Adrenal gland (tissue), 5 donors: Measurements from ENCODE around the gene IRF4.

Experiments used
- CTCF ChIP-seq, 6 experiments: fragments of 450-650 bp in 4 of 6; fragments of 200-600 bp in 2 of 6; sonication (generic) in 1 of 6; IDR thresholded peaks; 1 replicate in 5 of 6; 2 replicates in 1 of 6; pipeline versions ENCODE4 v1.5.1 to v1.8.0; 2016 to 2021; ENCODE audit warnings: antibody characterized with exemption in 6 of 6, mild to moderate bottlenecking in 2 of 6, moderate library complexity in 1 of 6
- POLR2A ChIP-seq, 2 donors: fragments of 450-650 bp; IDR thresholded peaks; one replicate each; pipeline ENCODE4 v1.6.1; 2017; ENCODE audit warnings: antibody characterized with exemption in 2 of 2, mild to moderate bottlenecking in 2 of 2, moderate library complexity in 1 of 2
- donor health status: DM: no; HTN: no; CAD: no.

GRCh38 chr6:434051-434705, 42.6 kb downstream of the IRF4 start:
- TF ChIP-seq CTCF (IDR thresholded peaks at IDR 0.05) (no peak), POLR2A (IDR thresholded peaks at IDR 0.05) (no peak)
